ENCODE measurements around the gene SERPINC1.
"Not testable (repeated sequence)": the region's sequence is repeated elsewhere in the genome, so short reads cannot be mapped to it uniquely, and the experiment has no call there.

The SERPINC1 gene

GRCh38 chr1:173917149-173917548, at the start of gene SERPINC1:
TSS of gene SERPINC1 (minus strand) at chr1:173917327. CDS start at chr1:173917259, 68 bp downstream.
- no peak for DNase-seq (ENCODE audit: low read depth in 2 of 2)

- DNase-seq (ENCODE audit: low read depth in 2 of 2): not testable (repeated sequence)
Observed at GRCh38 chr1:173965896-173966295, 48.8 kb upstream of the SERPINC1 start.

GRCh38 chr1:173963477-173963876, 46.4 kb upstream of the SERPINC1 start:
- DNase-seq (ENCODE audit: low read depth in 2 of 2): no peak

- no peak for DNase-seq (ENCODE audit: low read depth in 2 of 2)
Observed at GRCh38 chr1:173960625-173961024, 43.5 kb upstream of the SERPINC1 start.

GRCh38 chr1:173954179-173954578, 37.1 kb upstream of the SERPINC1 start:
- no peak for DNase-seq (ENCODE audit: low read depth in 2 of 2)

- DNase-seq (ENCODE audit: low read depth in 2 of 2): no peak
Observed at GRCh38 chr1:173948594-173948993, 31.5 kb upstream of the SERPINC1 start.

- DNase-seq (ENCODE audit: low read depth in 2 of 2): no peak
Observed at GRCh38 chr1:173946380-173946921, 29.3 kb upstream of the SERPINC1 start.

GRCh38 chr1:173937062-173937461, 19.9 kb upstream of the SERPINC1 start:
- no peak for DNase-seq (ENCODE audit: low read depth in 2 of 2)

GRCh38 chr1:173934440-173934839, 17.3 kb upstream of the SERPINC1 start:
- no peak for DNase-seq (ENCODE audit: low read depth in 2 of 2)

- DNase-seq (ENCODE audit: low read depth in 2 of 2): not testable (repeated sequence)
Observed at GRCh38 chr1:173930541-173930940, 13.4 kb upstream of the SERPINC1 start.

- no peak for DNase-seq (ENCODE audit: low read depth in 2 of 2)
Observed at GRCh38 chr1:173925306-173926242, 8.4 kb upstream of the SERPINC1 start.

- no peak for DNase-seq (ENCODE audit: low read depth in 2 of 2)
Observed at GRCh38 chr1:173920861-173921260, 3.7 kb upstream of the SERPINC1 start.

GRCh38 chr1:173917635-173918493, 737 bp upstream of the SERPINC1 start:
- DNase-seq (ENCODE audit: low read depth in 2 of 2): no peak

GRCh38 chr1:173916667-173917066, 460 bp downstream of the SERPINC1 start:
- no peak for DNase-seq (ENCODE audit: low read depth in 2 of 2)

GRCh38 chr1:173915596-173915995, 1.5 kb downstream of the SERPINC1 start:
- DNase-seq (ENCODE audit: low read depth in 2 of 2): no peak

GRCh38 chr1:173914366-173914871, 2.7 kb downstream of the SERPINC1 start:
- peak; percentile 8 to 18 for DNase-seq (ENCODE audit: low read depth in 2 of 2)

- no peak for DNase-seq (ENCODE audit: low read depth in 2 of 2)
Observed at GRCh38 chr1:173913111-173913510, 4.0 kb downstream of the SERPINC1 start.

GRCh38 chr1:173903827-173904531, 13.1 kb downstream of the SERPINC1 start:
- no peak for DNase-seq (ENCODE audit: low read depth in 2 of 2)

- no peak for DNase-seq (ENCODE audit: low read depth in 2 of 2)
Observed at GRCh38 chr1:173900992-173901391, 16.1 kb downstream of the SERPINC1 start.

GRCh38 chr1:173900427-173900826, 16.7 kb downstream of the SERPINC1 start:
- DNase-seq (ENCODE audit: low read depth in 2 of 2): no peak

GRCh38 chr1:173894189-173894588, 22.9 kb downstream of the SERPINC1 start:
- no peak for DNase-seq (ENCODE audit: low read depth in 2 of 2)
